Trophoblast cell (in vitro differentiated cells and primary cell): Measurements from ENCODE around the gene DKK2.

Experiments used
- DNase-seq, 2 donors: peaks; one replicate each; pipeline ENCODE4 v3.0.0-alpha.2; 2016
- H2AFZ ChIP-seq: 2 replicates; pipeline ENCODE4 v1.6.1; 2013; ENCODE audit warnings: low read length, moderate library complexity, mild to moderate bottlenecking; ENCODE audit not compliant: insufficient read depth, poor library complexity
- H2AK5ac ChIP-seq: 2 replicates; pipeline ENCODE4 v1.6.1; 2013; ENCODE audit warnings: mild to moderate bottlenecking, low read length
- H2BK120ac ChIP-seq: 2 replicates; pipeline ENCODE4 v1.6.1; 2013; ENCODE audit warnings: low read length, mild to moderate bottlenecking, moderate library complexity; ENCODE audit not compliant: insufficient read depth, poor library complexity
- H2BK12ac ChIP-seq: 2 replicates; pipeline ENCODE4 v1.6.1; 2013; ENCODE audit warnings: mild to moderate bottlenecking, low read length, moderate library complexity
- H2BK5ac ChIP-seq: 2 replicates; pipeline ENCODE4 v1.6.1; 2013; ENCODE audit warnings: low read length, low read depth, moderate library complexity, mild to moderate bottlenecking; ENCODE audit not compliant: poor library complexity
- H3K14ac ChIP-seq: 2 replicates; pipeline ENCODE4 v1.6.1; 2013; ENCODE audit warnings: mild to moderate bottlenecking, low read length
- H3K18ac ChIP-seq: 2 replicates; pipeline ENCODE4 v1.6.1; 2013; ENCODE audit warnings: mild to moderate bottlenecking, low read length
- H3K23ac ChIP-seq: 2 replicates; pipeline ENCODE4 v1.6.1; 2013; ENCODE audit warnings: low read length
- H3K27ac ChIP-seq: 2 replicates; pipeline ENCODE4 v1.5.1; 2013; ENCODE audit warnings: low read depth, mild to moderate bottlenecking, inconsistent platforms, low read length, moderate library complexity
- H3K27me3 ChIP-seq: 2 replicates; pipeline ENCODE4 v1.6.1; 2013; ENCODE audit warnings: inconsistent platforms, mild to moderate bottlenecking, low read length, moderate library complexity; ENCODE audit not compliant: insufficient read depth
- H3K36me3 ChIP-seq, 2 experiments: 1 replicate in 1 of 2; 2 replicates in 1 of 2; pipeline ENCODE4 v1.6.1; 2013; ENCODE audit warnings: low read length in 2 of 2, mild to moderate bottlenecking in 2 of 2, moderate library complexity in 1 of 2; ENCODE audit not compliant: insufficient read depth in 2 of 2, control insufficient read depth in 1 of 2
- H3K4ac ChIP-seq: 2 replicates; pipeline ENCODE4 v1.6.1; 2013; ENCODE audit warnings: low read depth, mild to moderate bottlenecking, low read length, moderate library complexity
- H3K4me1 ChIP-seq, 2 experiments: 1 replicate in 1 of 2; 2 replicates in 1 of 2; pipeline ENCODE4 v1.6.1; 2013; ENCODE audit warnings: low read length in 2 of 2, mild to moderate bottlenecking in 2 of 2, moderate library complexity in 1 of 2; ENCODE audit not compliant: insufficient read depth in 2 of 2, control insufficient read depth in 1 of 2
- H3K4me2 ChIP-seq: 2 replicates; pipeline ENCODE4 v1.6.1; 2013; ENCODE audit warnings: inconsistent platforms, mild to moderate bottlenecking, low read length, moderate library complexity
- H3K4me3 ChIP-seq: 2 replicates; pipeline ENCODE4 v1.5.1; 2013; ENCODE audit warnings: mild to moderate bottlenecking, low read depth, low read length, inconsistent platforms
- H3K79me1 ChIP-seq: one replicate; pipeline ENCODE4 v1.6.1; 2013; ENCODE audit warnings: low read length
- H3K79me2 ChIP-seq: 2 replicates; pipeline ENCODE4 v1.6.1; 2013; ENCODE audit warnings: low read length, mild to moderate bottlenecking; ENCODE audit not compliant: control insufficient read depth, insufficient read depth, poor library complexity
- H3K9ac ChIP-seq: 2 replicates; pipeline ENCODE4 v1.6.1; 2013; ENCODE audit warnings: mild to moderate bottlenecking, low read length
- H3K9me3 ChIP-seq: 2 replicates; pipeline ENCODE4 v1.6.1; 2013; ENCODE audit warnings: low read depth, mild to moderate bottlenecking, control low read depth, inconsistent platforms, low read length; ENCODE audit not compliant: insufficient read depth
- H4K12ac ChIP-seq: 2 replicates; pipeline ENCODE4 v1.6.1; 2013; ENCODE audit warnings: low read depth, mild to moderate bottlenecking, low read length, moderate library complexity
- H4K8ac ChIP-seq: 2 replicates; pipeline ENCODE4 v1.6.1; 2013; ENCODE audit warnings: low read depth, mild to moderate bottlenecking, low read length, moderate library complexity
- H4K91ac ChIP-seq: one replicate; pipeline ENCODE4 v1.6.1; 2013; ENCODE audit warnings: low read depth, mild to moderate bottlenecking, low read length, moderate library complexity
- WGBS: extraction: QIAGEN DNeasy Blood & Tissue Kit; methylation state at CpG from one replicate; pipeline ENCODE4 v1.1.7; 2013; ENCODE audit warnings: missing lambda C conversion rate; ENCODE audit not compliant: insufficient read length, insufficient coverage; ENCODE audit errors: extremely low coverage; 5-methylcytosine and 5-hydroxymethylcytosine counted together

Gene DKK2

GRCh38 chr4:106941841-106942240 lies 94.3 kb downstream of the DKK2 start:
- WGBS: no CpG with 5 or more reads among the region's 1 CpG
- no peaks in the 10 kb centered on the region for H3K9me3 ChIP-seq
- H3K18ac ChIP-seq: no peak overlapping the region
- H3K14ac ChIP-seq: no peak overlapping the region
- no peak overlapping the region for H3K23ac ChIP-seq
- H3K4me2 ChIP-seq: no peak overlapping the region
- no peaks in the 10 kb centered on the region for H3K36me3 ChIP-seq
- H2AK5ac ChIP-seq: no peak overlapping the region
- no peak overlapping the region for H4K91ac ChIP-seq
- H3K4me3 ChIP-seq: no peak overlapping the region
- no peak for DNase-seq
- H2BK5ac ChIP-seq: no peak overlapping the region
- H3K27ac ChIP-seq: no peak overlapping the region
- H3K4ac ChIP-seq: no peak overlapping the region
- H2AFZ ChIP-seq: no peak overlapping the region
- no peaks in the 10 kb centered on the region for H3K4me1 ChIP-seq
- no peak overlapping the region for H4K12ac ChIP-seq
- H3K79me1 ChIP-seq: no peaks in the 10 kb centered on the region
- H3K79me2 ChIP-seq: no peaks in the 10 kb centered on the region
- no peak overlapping the region for H4K8ac ChIP-seq
- H3K27me3 ChIP-seq: no peaks in the 10 kb centered on the region
- no peak overlapping the region for H2BK12ac ChIP-seq
- H2BK120ac ChIP-seq: no peak overlapping the region
- H3K9ac ChIP-seq: no peak overlapping the region

DNA sequence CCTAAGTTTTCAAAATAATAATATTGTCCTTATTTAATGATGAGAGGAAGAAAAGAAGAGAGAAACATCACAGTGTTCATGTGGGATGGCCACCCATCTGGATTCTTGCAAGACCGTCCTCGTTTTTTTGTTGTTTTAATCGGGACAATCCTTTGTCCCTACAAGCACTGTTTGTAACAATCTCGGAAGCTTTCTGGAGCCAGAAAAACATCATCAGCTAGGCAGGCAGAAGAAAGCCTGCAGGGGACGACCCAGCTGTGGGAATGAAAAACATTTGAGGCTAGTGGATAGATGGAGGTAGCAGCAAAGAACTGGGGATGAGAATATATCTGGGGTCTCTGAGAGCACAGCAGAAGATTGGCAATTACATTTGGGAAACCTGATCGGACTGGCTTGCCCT lies 105.6 kb downstream of the DKK2 start:
- H2BK120ac ChIP-seq: no peak overlapping the region
- no peak overlapping the region for H3K18ac ChIP-seq
- no CpG with 5 or more reads among the region's 6 CpGs for WGBS
- no peak overlapping the region for H3K4ac ChIP-seq
- H4K12ac ChIP-seq: no peak overlapping the region
- no peak overlapping the region for H3K4me2 ChIP-seq
- H3K79me2 ChIP-seq: no peaks in the 10 kb centered on the region
- no peaks in the 10 kb centered on the region for H3K9me3 ChIP-seq
- no peak overlapping the region for H3K23ac ChIP-seq
- no peak overlapping the region for H3K4me3 ChIP-seq
- no peak overlapping the region for H3K27ac ChIP-seq
- no peak overlapping the region for H2BK12ac ChIP-seq
- H4K8ac ChIP-seq: no peak overlapping the region
- no peak overlapping the region for H3K9ac ChIP-seq
- H3K79me1 ChIP-seq: no peaks in the 10 kb centered on the region
- no peaks in the 10 kb centered on the region for H3K27me3 ChIP-seq
- H2AFZ ChIP-seq: no peak overlapping the region
- H4K91ac ChIP-seq: no peak overlapping the region
- no peaks in the 10 kb centered on the region for H3K36me3 ChIP-seq
- H3K4me1 ChIP-seq: no peaks in the 10 kb centered on the region
- DNase-seq: no peak
- H3K14ac ChIP-seq: no peak overlapping the region
- H2AK5ac ChIP-seq: no peak overlapping the region
- H2BK5ac ChIP-seq: no peak overlapping the region

DNA sequence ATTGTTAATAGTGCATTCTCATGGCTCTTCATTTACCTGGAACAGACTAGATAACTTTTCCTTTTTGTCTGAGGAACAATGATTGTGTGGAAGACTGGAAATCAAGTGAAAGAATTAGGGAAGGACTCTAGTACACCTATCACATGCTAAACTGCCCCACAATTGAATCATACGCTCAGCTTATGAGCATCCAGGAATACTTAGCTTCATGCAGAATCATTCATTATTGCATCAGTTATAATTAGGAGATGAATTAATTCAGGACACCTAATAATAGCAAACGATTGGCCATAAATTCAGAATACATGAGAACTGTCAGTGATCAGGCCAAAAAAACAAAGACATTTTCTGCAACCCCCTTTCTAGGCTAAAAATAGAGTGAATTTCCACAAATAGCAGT lies 106.9 kb downstream of the DKK2 start:
- Histone ChIP-seq H3K14ac (no peak overlapping the region), H2BK12ac (no peak overlapping the region), H3K36me3 (no peaks in the 10 kb centered on the region), H3K4me1 (no peaks in the 10 kb centered on the region), H3K4ac (no peak overlapping the region), H3K4me3 (no peak overlapping the region), H2AK5ac (no peak overlapping the region), H3K79me1 (no peaks in the 10 kb centered on the region), H2BK5ac (no peak overlapping the region), H3K9ac (no peak overlapping the region), H3K79me2 (no peaks in the 10 kb centered on the region), H3K18ac (no peak overlapping the region), H3K23ac (no peak overlapping the region), H3K27me3 (no peaks in the 10 kb centered on the region), H3K9me3 (no peaks in the 10 kb centered on the region), H3K27ac (no peak overlapping the region), H4K8ac (no peak overlapping the region), H4K12ac (no peak overlapping the region), H3K4me2 (no peak overlapping the region), H4K91ac (no peak overlapping the region), H2AFZ (no peak overlapping the region), H2BK120ac (no peak overlapping the region)
- no CpG with 5 or more reads among the region's 2 CpGs for WGBS
- no peak for DNase-seq

GRCh38 chr4:106914223-106914622 lies 121.9 kb downstream of the DKK2 start:
- no peaks in the 10 kb centered on the region for H3K27me3 ChIP-seq
- no peaks in the 10 kb centered on the region for H3K36me3 ChIP-seq
- H3K4me2 ChIP-seq: no peak overlapping the region
- H3K9me3 ChIP-seq: no peaks in the 10 kb centered on the region
- no peaks in the 10 kb centered on the region for H3K79me1 ChIP-seq
- H2BK5ac ChIP-seq: no peak overlapping the region
- no peak overlapping the region for H4K8ac ChIP-seq
- H4K91ac ChIP-seq: no peak overlapping the region
- H3K23ac ChIP-seq: no peak overlapping the region
- H3K18ac ChIP-seq: no peak overlapping the region
- H3K4me3 ChIP-seq: no peak overlapping the region
- no peak overlapping the region for H4K12ac ChIP-seq
- no CpG with 5 or more reads among the region's 3 CpGs for WGBS
- H3K79me2 ChIP-seq: no peaks in the 10 kb centered on the region
- no peaks in the 10 kb centered on the region for H3K4me1 ChIP-seq
- no peak for DNase-seq
- no peak overlapping the region for H3K14ac ChIP-seq
- no peak overlapping the region for H2AK5ac ChIP-seq
- H3K9ac ChIP-seq: no peak overlapping the region
- H2BK120ac ChIP-seq: no peak overlapping the region
- no peak overlapping the region for H3K4ac ChIP-seq
- no peak overlapping the region for H2BK12ac ChIP-seq
- no peak overlapping the region for H2AFZ ChIP-seq
- no peak overlapping the region for H3K27ac ChIP-seq
